ENCODE data around the gene DPYSL5. TPM values are rescaled to one million over a fixed set of nuclear protein-coding genes. Genes with fewer than 3 reads are reported as not detected.

The DPYSL5 gene
- total and polyA plus RNA-seq, 2 of the 8 experiments (the other 6 are each of a cell fraction or from before 2014, with no cell fraction given), result 11.9 to 16.4 TPM

- no peak for TF ChIP-seq CHD7 (IDR thresholded peaks at IDR 0.05; ENCODE audit: insufficient replicate concordance, low read length)
- no peak for TF ChIP-seq EZH2 (IDR thresholded peaks at IDR 0.05; ENCODE audit: low read depth, low read length, severe bottlenecking)
- TF ChIP-seq EGR1 (IDR thresholded peaks at IDR 0.05; ENCODE audit: borderline replicate concordance, low read depth, low read length), result no peak
- no peak for TF ChIP-seq MAX (IDR thresholded peaks at IDR 0.05)
- TF ChIP-seq SUZ12 (IDR thresholded peaks at IDR 0.05; ENCODE audit: low read length), result no peak
- TF ChIP-seq EP300 (IDR thresholded peaks at IDR 0.05; ENCODE audit: borderline replicate concordance in 1 of 2, low read depth in 2 of 2, low read length in 2 of 2), result no peak
- no peak for TF ChIP-seq KDM5A (IDR thresholded peaks at IDR 0.05; ENCODE audit: low read length)
- TF ChIP-seq NANOG (IDR thresholded peaks at IDR 0.05; ENCODE audit: insufficient read depth, low read depth, low read length, poor library complexity, severe bottlenecking), result no peak
These were observed 137.9 kb downstream of the DPYSL5 start (continued) for GRCh38 chr2:26985807-26986206.
